Thyroid gland (tissue), 4 donors: ENCODE measurements around the gene TMEM158.

Experiments used
- POLR2A ChIP-seq, 2 donors: fragments of 450-650 bp; IDR thresholded peaks; one replicate each; pipeline ENCODE4 v1.6.1; 2017; ENCODE audit warnings: antibody characterized with exemption in 2 of 2, mild to moderate bottlenecking in 2 of 2, moderate library complexity in 1 of 2
- TF ChIP-seq, protein P1 (sequence below), 6 experiments: fragments of 200-600 bp in 3 of 6; fragments of 450-650 bp in 3 of 6; sonication (generic) in 3 of 6; IDR thresholded peaks; one replicate each; pipeline ENCODE4 v1.5.1; 2016 to 2019; ENCODE audit warnings: antibody characterized with exemption in 6 of 6, mild to moderate bottlenecking in 2 of 6, inconsistent platforms in 1 of 6, moderate library complexity in 1 of 6

- TF ChIP-seq, protein P1, sequence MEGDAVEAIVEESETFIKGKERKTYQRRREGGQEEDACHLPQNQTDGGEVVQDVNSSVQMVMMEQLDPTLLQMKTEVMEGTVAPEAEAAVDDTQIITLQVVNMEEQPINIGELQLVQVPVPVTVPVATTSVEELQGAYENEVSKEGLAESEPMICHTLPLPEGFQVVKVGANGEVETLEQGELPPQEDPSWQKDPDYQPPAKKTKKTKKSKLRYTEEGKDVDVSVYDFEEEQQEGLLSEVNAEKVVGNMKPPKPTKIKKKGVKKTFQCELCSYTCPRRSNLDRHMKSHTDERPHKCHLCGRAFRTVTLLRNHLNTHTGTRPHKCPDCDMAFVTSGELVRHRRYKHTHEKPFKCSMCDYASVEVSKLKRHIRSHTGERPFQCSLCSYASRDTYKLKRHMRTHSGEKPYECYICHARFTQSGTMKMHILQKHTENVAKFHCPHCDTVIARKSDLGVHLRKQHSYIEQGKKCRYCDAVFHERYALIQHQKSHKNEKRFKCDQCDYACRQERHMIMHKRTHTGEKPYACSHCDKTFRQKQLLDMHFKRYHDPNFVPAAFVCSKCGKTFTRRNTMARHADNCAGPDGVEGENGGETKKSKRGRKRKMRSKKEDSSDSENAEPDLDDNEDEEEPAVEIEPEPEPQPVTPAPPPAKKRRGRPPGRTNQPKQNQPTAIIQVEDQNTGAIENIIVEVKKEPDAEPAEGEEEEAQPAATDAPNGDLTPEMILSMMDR (IDR thresholded peaks at IDR 0.05): no peak
- no peak for TF ChIP-seq POLR2A (IDR thresholded peaks at IDR 0.05)
These were observed 8.2 kb upstream of the TMEM158 start for GRCh38 chr3:45234250-45234649.
